GM21529 (cell line): ENCODE measurements around the gene SMAGP.
"Not testable (repeated sequence)": the region's sequence is repeated elsewhere in the genome, so short reads cannot be mapped to it uniquely, and the experiment has no call there.

Experiments used
- ATAC-seq: cut with Tn5 transposase; IDR thresholded peaks from one replicate; pipeline ENCODE4 v1.9.1; 2021; ENCODE audit not compliant: unreplicated experiment

SMAGP gene

GRCh38 chr12:51270067-51270950 lies at the start of gene SMAGP:
Gene SMAGP, minus strand, starts transcription at chr12:51270415. Its CDS starts 1,137 bp downstream, at chr12:51269278.
- ATAC-seq: peak; percentile 74

- no peak for ATAC-seq
These were observed 48.8 kb upstream of the SMAGP start for GRCh38 chr12:51318846-51319599.

GRCh38 chr12:51318057-51318806 lies 48.0 kb upstream of the SMAGP start:
- not testable (repeated sequence) for ATAC-seq

- no peak for ATAC-seq
These were observed 41.2 kb upstream of the SMAGP start for GRCh38 chr12:51311389-51311788.

- no peak for ATAC-seq
These were observed 37.7 kb upstream of the SMAGP start for GRCh38 chr12:51307655-51308593.

GRCh38 chr12:51306507-51306906 lies 36.3 kb upstream of the SMAGP start:
- no peak for ATAC-seq

- ATAC-seq: not testable (repeated sequence)
These were observed 30.6 kb upstream of the SMAGP start for GRCh38 chr12:51300768-51301167.

- no peak for ATAC-seq
These were observed 25.4 kb upstream of the SMAGP start for GRCh38 chr12:51295651-51296050.

GRCh38 chr12:51294097-51294496 lies 23.9 kb upstream of the SMAGP start:
- ATAC-seq: not testable (repeated sequence)

- ATAC-seq: no peak
These were observed 23.5 kb upstream of the SMAGP start for GRCh38 chr12:51293696-51294095.

GRCh38 chr12:51291603-51292513 lies 21.6 kb upstream of the SMAGP start:
- not testable (repeated sequence) for ATAC-seq

- no peak for ATAC-seq
These were observed 15.6 kb upstream of the SMAGP start for GRCh38 chr12:51285843-51286242.

- ATAC-seq: no peak
These were observed 11.1 kb upstream of the SMAGP start for GRCh38 chr12:51281202-51281924.

GRCh38 chr12:51275088-51275487 lies 4.9 kb upstream of the SMAGP start:
- no peak for ATAC-seq

GRCh38 chr12:51272810-51273209 lies 2.6 kb upstream of the SMAGP start:
- ATAC-seq: not testable (repeated sequence)

- ATAC-seq: no peak
These were observed 820 bp upstream of the SMAGP start for GRCh38 chr12:51270951-51271518.

GRCh38 chr12:51269174-51270066 lies 795 bp downstream of the SMAGP start:
- ATAC-seq: peak; percentile 36
